Panc1 (cell line): ENCODE results near the gene EMP2. TPM values are rescaled to one million over a fixed set of nuclear protein-coding genes. Genes with fewer than 3 reads are reported as not detected.

ENCODE experiments used
- ATAC-seq: fragments of 200-7000 bp; cut with Tn5 transposase; 2 replicates; pipeline ENCODE4 v1.9.1; 2020; ENCODE audit warnings: mild to moderate bottlenecking, moderate library complexity
- BruUV-seq: library from RNA; stranded (reverse); fragments of 400-500 nt; replicated peaks from 2 replicates; lab custom pipeline; 2021; lab: Mats Ljungman, UMichigan
- CTCF ChIA-PET: fragments of 300-600 bp; sonication (Branson Sonifier 250); formaldehyde crosslinking; loops from one replicate; lab custom pipeline; 2022; ENCODE audit warnings: antibody characterized with exemption; lab: Charles Lee
- POLR2A ChIA-PET: fragments of 300-600 bp; sonication (Branson Sonifier 250); formaldehyde crosslinking; loops from one replicate; lab custom pipeline; 2022; ENCODE audit warnings: antibody characterized with exemption; lab: Charles Lee
- DNase-seq: peaks from one replicate; pipeline ENCODE4 v3.0.0-alpha.2; 2010; ENCODE audit warnings: low read depth, low spot score
- H3K27ac ChIP-seq: 2 replicates; pipeline ENCODE4 v1.5.1; 2011; ENCODE audit warnings: mild to moderate bottlenecking, low read length, inconsistent platforms
- H3K27me3 ChIP-seq: fragments of 200-500 bp; sonication (Bioruptor generic); 2 replicates; pipeline ENCODE4 v1.6.0; 2014; ENCODE audit warnings: low read length, inconsistent platforms; ENCODE audit not compliant: control insufficient read depth, insufficient read depth
- H3K36me3 ChIP-seq: fragments of 200-500 bp; sonication (Bioruptor generic); 2 replicates; pipeline ENCODE4 v1.5.1; 2014; ENCODE audit warnings: inconsistent platforms, mild to moderate bottlenecking, low read length, moderate library complexity; ENCODE audit not compliant: control insufficient read depth, insufficient read depth
- H3K4me1 ChIP-seq: 2 replicates; pipeline ENCODE4 v1.5.1; 2011; ENCODE audit warnings: inconsistent platforms, mild to moderate bottlenecking, low read length, moderate library complexity; ENCODE audit not compliant: control insufficient read depth, insufficient read depth
- H3K4me3 ChIP-seq, 2 experiments: 2 replicates each; pipeline ENCODE4 v1.5.1; 2011 to 2012; ENCODE audit warnings: low read depth in 2 of 2, low read length in 2 of 2, mild to moderate bottlenecking in 2 of 2, inconsistent platforms in 1 of 2, moderate library complexity in 1 of 2
- H3K9me3 ChIP-seq: fragments of 200-500 bp; sonication (Bioruptor generic); 2 replicates; pipeline ENCODE4 v1.5.1; 2014; ENCODE audit warnings: low read depth, mild to moderate bottlenecking, inconsistent platforms, low read length, moderate library complexity; ENCODE audit not compliant: control insufficient read depth, insufficient read depth
- POLR2AphosphoS5 ChIP-seq: IDR thresholded peaks from 2 replicates; pipeline ENCODE4 v1.6.1; 2012; ENCODE audit warnings: mild to moderate bottlenecking, low read depth, low read length, moderate library complexity
- SIN3A ChIP-seq: IDR thresholded peaks from 2 replicates; pipeline ENCODE4 v1.6.1; 2012; ENCODE audit warnings: low read depth, mild to moderate bottlenecking, low read length, moderate library complexity, borderline replicate concordance; ENCODE audit not compliant: insufficient read depth
- TCF7L2 ChIP-seq: IDR thresholded peaks from 2 replicates; pipeline ENCODE4 v1.6.1; 2011; ENCODE audit warnings: mild to moderate bottlenecking, low read depth, low read length, inconsistent platforms
- in situ Hi-C: cut with HindIII; loops from 2 replicates; pipeline ENCODE4 v1.10.0; 2016; ENCODE audit warnings: low sequenced_read_pairs, low pct_unique_long_range_greater_than_20kb
- intact Hi-C: fragments of 100-400 bp; cut with micrococcal nuclease; formaldehyde crosslinking; loops from one replicate; pipeline ENCODE4 v1.10.0; 2022; ENCODE audit not compliant: unreplicated experiment
- total RNA-seq: library from RNA; stranded (reverse); gene quantifications from one replicate; pipeline ENCODE4 v1.2.1, GENCODE V29; 2021; ENCODE audit not compliant: unreplicated experiment
- TF ChIP-seq, protein P1 (sequence below), 2 experiments: IDR thresholded peaks; 2 replicates each; pipeline ENCODE4 v1.6.1; 2011 to 2012; ENCODE audit warnings: low read depth in 2 of 2, control low read depth in 1 of 2, low read length in 1 of 2, mild to moderate bottlenecking in 1 of 2, moderate library complexity in 1 of 2; ENCODE audit not compliant: insufficient read depth in 1 of 2
- TF ChIP-seq, protein P2 (sequence below): fragments of 450-650 bp; IDR thresholded peaks from 2 replicates; pipeline ENCODE4 v1.5.1; 2017; ENCODE audit warnings: mild to moderate bottlenecking

Gene EMP2
- total RNA-seq, 1 experiment from 2014 or later = 13.8 TPM

DNA sequence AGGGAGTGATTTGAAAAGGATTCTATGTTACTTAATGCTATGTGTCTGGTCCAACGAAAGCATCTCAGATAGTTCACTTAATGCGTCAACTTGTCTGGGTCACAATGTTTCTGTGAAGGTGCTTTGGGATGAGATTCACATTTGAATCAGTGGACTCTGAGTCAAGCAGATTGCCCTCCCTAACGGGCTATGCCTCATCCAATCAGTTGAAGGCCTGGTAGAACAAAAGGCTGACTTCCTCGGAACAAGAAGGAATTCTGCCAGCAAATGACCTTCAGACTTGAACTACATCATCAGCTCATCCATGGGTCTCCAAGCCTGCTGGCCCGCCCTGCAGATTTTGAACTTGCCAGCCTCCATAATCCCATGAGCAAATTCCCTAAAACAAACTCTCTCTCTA, 15.2 kb downstream of the EMP2 start:
- Histone ChIP-seq H3K4me1 (no peaks in the 10 kb centered on the region), H3K27me3 (no peaks in the 10 kb centered on the region), H3K27ac (no peak overlapping the region), H3K9me3 (no peaks in the 10 kb centered on the region), H3K36me3 (no peaks in the 10 kb centered on the region), H3K4me3 (no peak overlapping the region)
- no TSS peak for BruUV-seq
- DNase-seq (no peak), ATAC-seq (no peak)
- POLR2A ChIA-PET = no interaction called here
- TF ChIP-seq POLR2AphosphoS5 = no peak
- TF ChIP-seq, protein P1, sequence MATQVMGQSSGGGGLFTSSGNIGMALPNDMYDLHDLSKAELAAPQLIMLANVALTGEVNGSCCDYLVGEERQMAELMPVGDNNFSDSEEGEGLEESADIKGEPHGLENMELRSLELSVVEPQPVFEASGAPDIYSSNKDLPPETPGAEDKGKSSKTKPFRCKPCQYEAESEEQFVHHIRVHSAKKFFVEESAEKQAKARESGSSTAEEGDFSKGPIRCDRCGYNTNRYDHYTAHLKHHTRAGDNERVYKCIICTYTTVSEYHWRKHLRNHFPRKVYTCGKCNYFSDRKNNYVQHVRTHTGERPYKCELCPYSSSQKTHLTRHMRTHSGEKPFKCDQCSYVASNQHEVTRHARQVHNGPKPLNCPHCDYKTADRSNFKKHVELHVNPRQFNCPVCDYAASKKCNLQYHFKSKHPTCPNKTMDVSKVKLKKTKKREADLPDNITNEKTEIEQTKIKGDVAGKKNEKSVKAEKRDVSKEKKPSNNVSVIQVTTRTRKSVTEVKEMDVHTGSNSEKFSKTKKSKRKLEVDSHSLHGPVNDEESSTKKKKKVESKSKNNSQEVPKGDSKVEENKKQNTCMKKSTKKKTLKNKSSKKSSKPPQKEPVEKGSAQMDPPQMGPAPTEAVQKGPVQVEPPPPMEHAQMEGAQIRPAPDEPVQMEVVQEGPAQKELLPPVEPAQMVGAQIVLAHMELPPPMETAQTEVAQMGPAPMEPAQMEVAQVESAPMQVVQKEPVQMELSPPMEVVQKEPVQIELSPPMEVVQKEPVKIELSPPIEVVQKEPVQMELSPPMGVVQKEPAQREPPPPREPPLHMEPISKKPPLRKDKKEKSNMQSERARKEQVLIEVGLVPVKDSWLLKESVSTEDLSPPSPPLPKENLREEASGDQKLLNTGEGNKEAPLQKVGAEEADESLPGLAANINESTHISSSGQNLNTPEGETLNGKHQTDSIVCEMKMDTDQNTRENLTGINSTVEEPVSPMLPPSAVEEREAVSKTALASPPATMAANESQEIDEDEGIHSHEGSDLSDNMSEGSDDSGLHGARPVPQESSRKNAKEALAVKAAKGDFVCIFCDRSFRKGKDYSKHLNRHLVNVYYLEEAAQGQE (IDR thresholded peaks at IDR 0.05; ENCODE audit: insufficient read depth in 1 of 2, low read depth in 2 of 2, low read length in 1 of 2) = no peak
- no peak for TF ChIP-seq SIN3A
- TF ChIP-seq, protein P2, sequence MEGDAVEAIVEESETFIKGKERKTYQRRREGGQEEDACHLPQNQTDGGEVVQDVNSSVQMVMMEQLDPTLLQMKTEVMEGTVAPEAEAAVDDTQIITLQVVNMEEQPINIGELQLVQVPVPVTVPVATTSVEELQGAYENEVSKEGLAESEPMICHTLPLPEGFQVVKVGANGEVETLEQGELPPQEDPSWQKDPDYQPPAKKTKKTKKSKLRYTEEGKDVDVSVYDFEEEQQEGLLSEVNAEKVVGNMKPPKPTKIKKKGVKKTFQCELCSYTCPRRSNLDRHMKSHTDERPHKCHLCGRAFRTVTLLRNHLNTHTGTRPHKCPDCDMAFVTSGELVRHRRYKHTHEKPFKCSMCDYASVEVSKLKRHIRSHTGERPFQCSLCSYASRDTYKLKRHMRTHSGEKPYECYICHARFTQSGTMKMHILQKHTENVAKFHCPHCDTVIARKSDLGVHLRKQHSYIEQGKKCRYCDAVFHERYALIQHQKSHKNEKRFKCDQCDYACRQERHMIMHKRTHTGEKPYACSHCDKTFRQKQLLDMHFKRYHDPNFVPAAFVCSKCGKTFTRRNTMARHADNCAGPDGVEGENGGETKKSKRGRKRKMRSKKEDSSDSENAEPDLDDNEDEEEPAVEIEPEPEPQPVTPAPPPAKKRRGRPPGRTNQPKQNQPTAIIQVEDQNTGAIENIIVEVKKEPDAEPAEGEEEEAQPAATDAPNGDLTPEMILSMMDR = no peak
- TF ChIP-seq TCF7L2 = no peak
- CTCF ChIA-PET = no interaction called here
- intact Hi-C loops (no loop called here), in situ Hi-C loops (no loop called here)

DNA sequence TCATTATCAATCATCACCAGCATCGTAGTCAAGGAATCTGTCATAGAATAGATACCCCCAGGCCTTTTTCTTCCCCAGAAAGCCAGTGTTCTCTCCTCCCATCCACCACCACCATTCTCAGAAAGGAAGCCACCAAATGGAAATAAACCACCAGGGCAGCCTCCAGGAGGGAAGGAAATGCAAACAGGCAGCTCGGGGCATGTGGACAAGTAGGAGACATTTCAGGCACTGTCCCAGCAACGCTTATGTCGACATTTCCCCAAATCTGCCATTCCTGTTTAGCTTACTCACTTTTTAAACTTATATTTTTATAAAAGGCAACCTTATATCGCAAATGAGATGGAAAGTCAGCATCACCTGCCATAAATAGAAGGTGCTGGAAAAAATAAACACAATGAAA, 15.8 kb downstream of the EMP2 start:
- Histone ChIP-seq H3K4me1 (no peaks in the 10 kb centered on the region), H3K27ac (no peak overlapping the region), H3K27me3 (no peaks in the 10 kb centered on the region), H3K4me3 (no peak overlapping the region), H3K36me3 (no peaks in the 10 kb centered on the region), H3K9me3 (no peaks in the 10 kb centered on the region)
- no peak for TF ChIP-seq POLR2AphosphoS5
- no peak for TF ChIP-seq TCF7L2
- no peak for TF ChIP-seq SIN3A
- TF ChIP-seq, protein P1 (IDR thresholded peaks at IDR 0.05; ENCODE audit: insufficient read depth in 1 of 2, low read depth in 2 of 2, low read length in 1 of 2) = no peak
- TF ChIP-seq, protein P2 = no peak
- ATAC-seq (no peak), DNase-seq (no peak)
- in situ Hi-C loops (no loop called here), intact Hi-C loops (no loop called here)
- ChIA-PET CTCF (no interaction called here), POLR2A (no interaction called here)
- no TSS peak for BruUV-seq
